Ammon's horn (tissue), 1 donor: ENCODE results near the gene SH2D7.

Experiments used
- DNase-seq: peaks from one replicate; pipeline ENCODE4 v3.0.0-alpha.2; 2016; ENCODE audit warnings: low spot score

SH2D7 gene

DNA sequence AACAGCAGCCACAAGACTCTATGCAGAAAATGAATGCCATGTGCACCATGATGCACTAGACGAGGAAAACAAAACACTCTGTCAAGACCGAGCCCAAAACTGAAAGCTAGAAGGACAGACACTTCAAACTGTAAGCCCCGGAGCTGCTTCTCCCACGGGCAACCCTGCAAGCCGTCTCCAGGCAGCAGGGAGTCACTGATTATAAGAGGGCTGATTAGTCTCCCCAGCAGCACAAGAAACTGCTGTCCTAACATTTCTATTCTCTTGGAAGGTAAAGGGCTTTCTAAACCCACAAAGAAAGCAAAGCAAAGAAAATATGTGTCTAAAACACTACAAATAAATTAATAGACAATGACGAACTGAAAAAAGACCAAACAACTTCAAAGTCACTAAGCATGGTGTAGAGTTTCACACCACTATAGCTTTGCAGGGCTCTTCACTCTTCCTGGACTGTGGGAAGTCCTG, 30.4 kb upstream of the SH2D7 start:
- DNase-seq: peak; percentile 60

- no peak for DNase-seq
Observed at GRCh38 chr15:78063217-78063616, 29.1 kb upstream of the SH2D7 start.

- no peak for DNase-seq
Observed at GRCh38 chr15:78063970-78064385, 28.4 kb upstream of the SH2D7 start.

DNA sequence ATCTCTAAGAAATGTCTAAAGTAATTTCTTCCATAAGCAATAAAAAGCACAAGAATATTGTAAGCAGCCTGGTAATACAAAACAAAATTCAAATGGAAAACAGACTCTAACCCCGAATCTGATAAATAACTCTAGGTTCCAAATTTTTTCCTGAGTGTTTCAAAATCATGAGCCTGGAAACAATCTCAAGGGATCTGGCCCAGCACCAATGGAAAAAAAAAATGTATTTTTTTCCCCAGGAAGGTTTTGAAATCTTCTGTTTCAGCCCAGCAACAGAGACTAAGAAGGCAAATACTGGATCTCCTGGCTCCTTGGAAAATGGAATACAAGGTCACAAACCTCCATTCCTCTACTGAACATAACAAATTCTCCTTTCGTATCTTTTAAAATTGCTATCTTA, 27.8 kb upstream of the SH2D7 start:
- DNase-seq: no peak

GRCh38 chr15:78065284-78065872, 27.0 kb upstream of the SH2D7 start:
- DNase-seq: peak; percentile 77

DNA sequence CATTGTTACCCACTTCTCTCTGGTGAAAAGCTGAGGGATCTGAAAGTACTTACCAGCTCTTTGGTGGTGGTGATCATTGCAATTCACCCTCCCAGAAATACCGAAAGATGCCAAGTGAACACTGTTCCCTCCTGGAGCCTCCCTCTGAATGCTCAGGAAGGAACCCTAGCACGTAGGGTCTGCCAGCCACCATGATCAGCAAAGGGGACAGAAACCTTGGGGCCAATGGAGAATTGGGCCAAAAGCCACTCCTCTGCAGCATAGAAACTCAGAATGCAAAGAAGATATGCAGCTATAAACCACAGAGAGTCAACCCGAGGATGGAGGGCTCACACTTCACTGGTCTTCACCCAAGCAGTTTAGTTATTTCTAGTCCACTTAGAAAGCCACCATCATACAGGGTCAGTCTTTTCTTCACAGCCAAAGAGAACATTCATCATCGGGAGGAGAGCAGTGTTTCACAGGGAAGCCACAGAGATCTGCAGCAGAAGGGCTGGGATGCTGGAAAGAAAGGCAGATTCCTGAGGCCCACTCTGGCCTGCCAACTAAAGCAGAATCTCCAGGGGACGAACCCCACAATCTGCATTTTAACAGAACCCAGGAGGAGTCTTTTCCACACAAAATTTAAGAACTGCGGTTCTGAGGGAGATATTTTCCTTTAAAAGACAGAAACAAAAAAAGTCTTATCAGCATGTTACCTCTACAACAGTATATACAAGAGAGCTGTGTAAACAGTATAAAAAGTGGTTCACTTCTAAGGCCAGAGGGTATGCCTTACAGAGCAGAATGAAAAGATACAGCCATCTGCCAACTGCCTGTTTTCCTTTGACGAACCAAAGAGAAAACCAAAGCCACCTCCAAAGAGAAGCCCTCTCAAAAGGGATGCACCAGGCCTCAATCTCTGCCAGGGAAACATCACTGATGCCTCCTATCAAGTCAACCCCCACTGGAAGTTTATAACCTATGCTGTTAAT, 26.1 kb upstream of the SH2D7 start:
- DNase-seq: no peak

DNA sequence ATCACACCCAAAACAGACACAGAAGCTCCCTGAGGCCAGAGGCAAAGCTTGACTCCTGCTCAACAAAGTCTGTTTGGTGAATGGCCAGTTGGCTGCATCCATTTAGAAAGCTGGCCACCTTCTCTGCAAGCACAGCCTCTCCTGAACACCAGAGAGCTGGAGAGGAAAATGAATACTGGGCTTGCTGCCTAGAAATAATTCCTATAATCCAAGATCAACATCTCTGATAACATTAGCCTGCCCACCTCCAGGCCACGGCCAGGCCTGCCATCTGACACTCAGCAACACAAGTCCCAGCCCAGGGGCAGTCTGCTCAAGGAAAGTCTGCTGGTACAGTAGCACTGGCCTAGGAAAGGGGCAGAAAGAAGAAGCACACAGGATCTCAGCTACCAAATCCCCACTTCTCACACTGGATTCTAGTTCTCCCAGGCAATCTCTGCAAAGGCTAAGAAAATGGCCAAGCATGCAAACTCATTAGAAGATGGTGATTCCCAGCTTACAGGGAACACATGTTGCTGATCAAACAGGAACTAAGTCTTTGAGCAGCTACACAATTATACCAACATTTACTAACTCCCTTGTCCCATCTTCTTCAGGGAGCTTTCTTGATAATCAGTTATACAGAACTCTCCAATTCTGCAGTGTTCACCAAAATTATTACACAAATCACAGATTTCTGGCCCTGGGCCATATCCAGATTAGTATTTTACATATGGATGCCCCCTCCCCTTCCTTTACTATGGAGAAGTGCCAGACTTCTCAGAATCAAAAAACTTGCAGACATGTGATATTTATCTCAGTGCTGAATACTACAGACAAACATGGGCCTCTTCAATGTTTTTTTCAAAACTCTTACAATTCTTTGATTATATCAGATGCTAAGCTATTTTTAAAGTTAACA, 24.8 kb upstream of the SH2D7 start:
- no peak for DNase-seq

GRCh38 chr15:78069052-78069414, 23.3 kb upstream of the SH2D7 start:
- no peak for DNase-seq

GRCh38 chr15:78069462-78070029, 22.8 kb upstream of the SH2D7 start:
- no peak for DNase-seq

DNA sequence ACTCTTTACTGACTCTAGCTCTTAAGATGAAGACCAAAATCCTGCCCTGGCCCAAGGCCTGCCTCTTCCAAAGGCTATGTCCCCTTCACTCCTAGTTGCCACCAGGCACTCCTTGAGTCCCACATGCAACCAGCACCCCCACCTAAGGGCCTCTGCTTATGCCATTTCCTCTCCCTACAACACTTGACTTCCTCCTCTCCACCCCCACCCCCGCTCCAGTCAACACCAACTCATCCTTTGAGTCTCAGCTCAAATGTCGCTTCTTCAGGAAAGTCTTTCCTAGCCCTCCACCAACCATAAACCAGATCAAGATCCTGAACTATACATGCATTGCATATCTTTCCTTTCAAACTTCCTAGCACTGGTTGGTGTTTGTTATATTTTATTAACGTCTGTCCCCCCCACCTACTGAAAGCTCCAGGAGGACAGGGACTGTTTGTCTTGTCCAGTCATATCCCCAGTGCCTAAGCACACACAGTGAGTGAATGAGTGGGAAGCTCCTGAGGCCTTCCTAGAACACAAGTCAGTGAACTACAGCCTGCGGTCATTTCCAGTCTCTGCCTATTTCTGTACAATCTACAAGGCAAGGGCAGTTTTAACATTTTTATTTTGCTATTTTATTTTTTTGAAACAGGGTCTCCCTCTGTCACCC, 22.2 kb upstream of the SH2D7 start:
- DNase-seq: peak; percentile 50

DNA sequence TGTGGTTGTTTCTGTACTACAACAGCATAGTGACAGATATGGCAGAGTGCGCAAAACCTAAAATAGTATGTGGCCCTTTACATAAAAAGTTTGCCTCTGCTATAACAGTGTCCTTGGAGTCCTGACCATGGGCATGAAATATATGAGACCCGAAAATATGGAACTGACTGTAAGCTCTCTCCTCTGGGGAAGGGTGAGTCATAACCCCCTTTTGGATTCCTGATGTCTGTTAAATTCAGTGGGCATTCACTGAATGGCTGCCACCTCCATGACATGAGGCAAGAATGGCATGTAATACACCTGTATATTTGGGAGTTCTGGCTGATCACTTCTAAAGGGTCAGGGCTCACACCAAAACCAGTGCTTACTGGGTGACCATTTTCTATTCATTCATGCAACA, 21.0 kb upstream of the SH2D7 start:
- no peak for DNase-seq

DNA sequence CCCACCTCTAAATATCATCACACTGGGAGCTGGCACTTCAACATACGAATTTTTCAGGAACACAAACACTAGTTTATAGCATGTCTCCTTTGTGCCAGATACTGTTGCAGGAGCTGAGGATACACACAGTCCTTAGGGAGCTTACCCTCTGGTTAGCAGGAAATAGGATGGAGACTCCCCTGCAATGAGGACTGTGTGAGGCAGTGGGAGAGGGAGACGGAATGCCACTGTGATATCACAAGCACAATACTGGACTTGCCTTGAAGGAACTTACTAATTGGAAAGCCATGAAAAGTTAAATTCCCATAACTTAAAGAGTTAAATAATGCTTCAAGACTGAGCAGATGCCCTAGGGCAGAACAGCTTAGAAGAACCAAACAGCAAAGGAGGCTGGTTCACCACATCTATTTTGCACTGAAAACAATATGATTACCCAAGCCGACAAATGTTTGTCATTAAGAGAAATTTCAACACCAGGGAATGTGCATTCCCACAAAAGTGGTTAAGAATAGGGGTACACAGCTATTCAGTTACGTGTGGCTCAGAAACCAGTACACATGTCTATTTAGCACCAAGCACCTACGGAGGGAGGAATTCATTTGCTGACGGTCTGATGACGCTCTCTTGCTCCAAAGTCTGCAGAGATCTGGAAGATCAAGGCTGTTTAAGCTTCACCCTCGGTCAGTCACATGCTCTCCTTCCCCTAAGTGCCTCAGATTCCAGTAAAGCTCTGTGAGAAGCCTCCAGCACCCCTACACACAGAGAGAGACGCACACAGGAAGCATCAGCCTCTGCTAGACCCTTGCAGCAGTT, 20.1 kb upstream of the SH2D7 start:
- peak; percentile 84 for DNase-seq

DNA sequence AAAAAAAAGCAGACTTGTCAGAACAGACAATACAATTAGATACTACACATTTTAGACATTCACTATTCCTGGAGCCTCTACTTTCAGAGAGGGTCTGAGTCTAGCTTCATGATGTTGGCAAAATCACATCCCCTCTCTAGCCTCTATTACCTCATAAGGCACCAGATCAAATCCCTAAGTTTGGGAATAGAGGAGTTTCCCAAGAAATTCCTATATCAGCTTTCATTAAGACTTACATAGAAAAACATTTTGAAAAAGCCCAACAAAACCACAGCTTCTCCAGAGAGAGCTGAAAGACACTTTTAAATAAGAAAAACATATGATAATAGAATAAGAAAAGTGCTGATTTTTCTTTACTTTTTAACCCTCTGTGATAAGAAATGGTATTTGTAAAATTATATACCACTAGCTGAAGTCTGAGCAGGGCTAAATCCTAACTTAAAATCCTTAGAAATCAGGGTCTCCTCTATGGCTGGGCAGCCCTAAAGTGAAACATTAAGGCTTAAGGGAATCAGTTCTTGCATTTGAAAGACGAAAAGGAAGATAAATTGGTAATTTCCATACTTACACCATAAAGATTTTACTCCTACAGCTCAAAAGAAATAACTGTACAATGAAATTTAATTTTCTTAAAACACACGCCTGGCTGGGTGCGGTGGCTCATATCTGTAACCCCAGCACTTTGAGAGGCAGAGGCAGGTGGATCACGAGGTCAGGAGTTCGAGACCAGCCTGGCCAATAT, 19.1 kb upstream of the SH2D7 start:
- DNase-seq: no peak

- DNase-seq: no peak
Observed at GRCh38 chr15:78075490-78076230, 16.7 kb upstream of the SH2D7 start.

- no peak for DNase-seq
Observed at GRCh38 chr15:78076231-78077052, 15.9 kb upstream of the SH2D7 start.

GRCh38 chr15:78077053-78077870, 15.1 kb upstream of the SH2D7 start, which contains the start of gene TBC1D2B:
Gene TBC1D2B, minus strand, starts transcription at chr15:78077711. Its CDS starts 59 bp downstream, at chr15:78077652.
- peak; percentile 69 for DNase-seq

GRCh38 chr15:78077871-78078210, 14.5 kb upstream of the SH2D7 start:
- DNase-seq: no peak
